ENCODE results near the gene MRPL20.
"Not testable (repeated sequence)": the region's sequence is repeated elsewhere in the genome, so short reads cannot be mapped to it uniquely, and the experiment has no call there.

The MRPL20 gene

DNA sequence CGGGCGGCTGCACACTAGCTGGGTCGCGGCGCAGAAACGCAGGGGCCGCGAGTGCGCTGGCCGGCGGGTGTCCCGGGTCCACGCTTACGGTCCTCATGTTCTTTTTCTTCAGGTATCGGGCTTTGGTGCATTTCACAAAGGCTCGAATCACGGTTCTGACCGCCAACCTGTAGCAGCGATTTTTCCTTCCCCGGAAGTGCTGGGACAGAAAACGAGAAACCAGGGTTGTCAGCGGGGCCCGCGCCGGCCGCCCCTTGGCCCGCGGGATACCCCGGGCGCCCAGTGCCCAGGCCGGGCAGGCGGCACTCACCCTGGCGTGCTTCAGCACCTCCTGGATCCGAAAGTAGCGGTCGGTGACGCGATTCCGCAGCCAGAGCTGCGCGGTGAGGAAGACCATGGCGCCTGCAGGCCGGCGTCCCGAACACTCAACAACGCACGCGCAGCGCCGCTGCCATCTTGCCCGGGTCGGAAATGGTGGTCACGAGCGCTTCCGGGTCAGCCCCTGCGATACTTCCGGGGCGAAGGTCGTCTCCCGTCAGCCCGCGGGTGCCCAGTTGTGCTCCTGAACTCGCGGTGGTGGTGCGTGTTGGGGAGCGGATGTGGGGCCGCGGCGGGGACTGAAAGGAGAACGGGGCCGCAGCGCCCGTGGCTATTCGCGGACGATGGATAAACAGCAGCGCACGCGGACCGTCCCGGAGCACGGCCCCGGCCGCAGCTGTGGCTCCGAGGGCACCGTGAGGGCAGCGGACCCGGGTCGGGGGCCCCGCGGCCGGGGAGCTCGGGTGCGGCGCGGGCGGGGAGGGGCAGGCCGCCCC is at the start of gene MRPL20:
MRPL20 (minus strand) TSS at position 473 of the 815 bp plus-strand sequence; CDS start at position 397, 76 bp downstream.
- DNase-seq: peak; percentile 94

DNA sequence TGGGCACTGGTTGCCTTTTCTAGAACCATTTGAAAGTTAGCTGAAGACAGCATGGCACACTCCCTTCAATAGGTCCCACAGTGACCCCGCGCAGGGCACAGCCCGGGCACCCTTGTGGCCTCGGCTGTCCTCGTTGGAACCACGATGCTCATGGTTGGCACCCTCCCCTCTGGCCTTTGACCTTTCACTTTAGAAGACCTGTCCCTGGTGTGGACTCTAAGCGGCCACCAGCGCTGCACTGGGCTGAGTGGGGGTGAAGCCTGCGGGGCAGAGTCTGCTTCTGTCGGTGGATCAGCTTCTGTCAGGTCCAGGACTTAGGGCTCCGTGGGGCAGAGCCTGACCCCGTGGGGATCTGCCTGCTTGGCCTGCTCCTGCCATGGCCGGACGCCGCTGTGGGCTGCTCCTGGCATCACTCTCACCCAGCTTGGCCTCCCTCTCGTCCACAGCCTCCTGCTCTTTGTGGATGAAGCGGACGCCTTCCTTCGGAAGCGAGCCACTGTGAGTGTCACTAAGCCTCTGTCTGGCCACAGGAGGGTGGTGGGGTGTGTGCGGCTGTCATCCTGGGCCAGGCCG is 49.7 kb upstream of the MRPL20 start:
- DNase-seq: not testable (repeated sequence)

DNA sequence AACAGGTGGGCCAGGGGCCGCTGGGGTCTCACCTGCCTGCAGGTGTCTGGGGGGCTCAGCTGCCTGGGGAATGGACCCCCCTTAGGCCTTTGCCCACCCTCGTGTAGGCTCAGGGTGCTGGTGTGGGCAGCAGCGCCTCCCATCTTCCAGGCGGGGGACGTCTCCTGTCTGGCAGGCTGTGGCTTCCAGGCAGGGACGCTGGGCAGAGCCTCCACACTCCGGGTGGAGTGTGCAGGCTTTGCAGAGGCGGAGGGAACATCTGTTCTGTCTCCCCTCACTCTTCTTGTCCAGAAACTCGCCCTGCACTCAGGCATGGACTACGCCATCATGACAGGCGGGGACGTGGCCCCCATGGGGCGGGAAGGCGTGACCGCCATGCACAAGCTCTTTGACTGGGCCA is 48.8 kb upstream of the MRPL20 start:
- not testable (repeated sequence) for DNase-seq

DNA sequence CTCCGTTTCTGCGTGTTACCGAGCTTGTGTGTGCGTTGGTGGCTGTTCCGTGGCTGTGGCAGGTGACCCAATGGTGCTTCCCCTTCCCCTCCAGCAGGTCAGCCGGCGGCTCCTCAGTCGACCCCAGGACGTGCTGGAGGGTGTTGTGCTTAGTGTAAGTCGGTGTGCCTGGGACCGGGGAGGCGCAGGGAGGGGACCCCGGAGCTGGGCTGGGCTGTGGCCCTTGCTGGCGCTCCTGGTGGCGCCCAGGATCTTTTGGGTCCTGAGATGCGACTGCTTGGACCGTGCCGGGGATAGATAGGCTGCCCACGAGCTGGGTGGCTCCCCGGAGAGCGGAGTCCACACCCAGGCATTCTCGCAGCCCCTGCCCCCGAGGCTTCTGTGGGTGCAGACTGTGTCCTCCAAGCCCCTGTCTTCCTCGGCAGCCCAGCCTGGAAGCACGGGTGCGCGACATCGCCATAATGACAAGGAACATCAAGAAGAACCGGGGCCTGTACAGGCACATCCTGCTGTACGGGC is 48.3 kb upstream of the MRPL20 start:
- no peak for DNase-seq

DNA sequence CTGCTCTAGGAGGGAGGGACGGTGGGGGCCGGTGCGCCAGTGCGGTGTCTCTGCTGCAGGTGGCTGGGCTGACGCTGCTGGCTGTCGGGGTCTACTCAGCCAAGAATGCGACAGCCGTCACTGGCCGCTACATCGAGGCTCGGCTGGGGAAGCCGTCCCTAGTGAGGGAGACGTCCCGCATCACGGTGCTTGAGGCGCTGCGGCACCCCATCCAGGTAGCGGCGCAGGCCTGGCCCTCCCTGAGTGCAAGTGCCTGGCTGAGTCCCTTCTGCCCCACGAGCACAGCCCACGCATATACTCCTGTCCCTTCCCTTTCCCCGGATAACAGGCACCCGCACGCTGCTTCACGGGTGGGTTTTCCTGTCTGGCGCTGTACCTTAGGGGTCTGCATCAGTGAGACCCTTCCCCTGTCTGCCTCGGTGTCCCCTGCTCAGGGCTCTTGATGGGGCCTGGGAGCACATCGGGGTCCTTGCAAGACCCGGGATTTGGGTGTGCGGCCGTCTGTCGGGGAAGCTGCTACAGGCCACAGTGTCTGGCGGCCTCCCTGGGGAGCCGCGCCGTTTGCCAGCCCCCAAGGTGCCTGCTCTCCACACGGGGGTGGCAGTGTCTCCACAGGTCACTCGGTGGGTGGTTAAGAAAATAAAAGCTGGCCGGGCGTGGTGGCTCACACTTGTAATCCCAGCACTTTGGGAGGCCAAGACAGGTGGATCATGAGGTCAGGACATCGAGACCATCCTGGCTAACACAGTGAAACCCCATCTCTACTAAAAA is 47.4 kb upstream of the MRPL20 start:
- not testable (repeated sequence) for DNase-seq

DNA sequence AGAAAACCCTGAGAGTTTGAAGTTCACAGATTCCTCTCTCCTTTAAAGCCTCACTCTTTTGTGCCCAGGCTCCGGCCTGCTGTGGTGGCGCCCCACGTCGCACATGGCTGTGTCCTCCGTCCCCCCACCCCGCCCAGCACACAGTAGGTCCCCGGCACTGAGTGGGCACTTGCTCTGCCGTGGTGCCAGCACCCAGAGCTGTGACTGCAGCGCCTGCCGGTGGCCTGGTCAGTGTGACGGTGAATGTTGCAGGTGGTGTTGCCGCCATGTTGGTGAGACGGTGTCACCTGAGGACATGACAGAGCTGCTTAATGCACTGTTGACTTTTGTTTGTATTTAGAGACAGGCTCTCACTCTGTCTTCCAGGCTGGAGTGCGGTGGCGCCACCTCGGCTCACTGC is 45.8 kb upstream of the MRPL20 start:
- no peak for DNase-seq

DNA sequence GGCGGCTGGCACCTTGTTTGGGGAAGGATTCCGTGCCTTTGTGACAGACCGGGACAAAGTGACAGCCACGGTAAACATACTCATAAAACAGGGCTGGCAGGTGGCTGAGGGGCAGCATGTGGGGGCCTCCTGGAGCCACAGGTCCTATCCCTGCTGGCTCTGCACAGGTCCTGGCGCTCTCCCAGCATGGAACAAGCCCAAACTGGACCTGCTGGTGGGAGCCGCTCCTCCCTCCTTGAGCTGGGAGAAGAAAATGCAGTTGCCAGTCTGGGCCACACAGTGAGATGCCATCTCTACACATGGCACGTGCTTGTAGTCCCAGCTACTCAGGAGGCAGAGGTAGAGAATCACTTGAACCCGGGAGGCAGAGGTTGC is 45.3 kb upstream of the MRPL20 start:
- DNase-seq: not testable (repeated sequence)

DNA sequence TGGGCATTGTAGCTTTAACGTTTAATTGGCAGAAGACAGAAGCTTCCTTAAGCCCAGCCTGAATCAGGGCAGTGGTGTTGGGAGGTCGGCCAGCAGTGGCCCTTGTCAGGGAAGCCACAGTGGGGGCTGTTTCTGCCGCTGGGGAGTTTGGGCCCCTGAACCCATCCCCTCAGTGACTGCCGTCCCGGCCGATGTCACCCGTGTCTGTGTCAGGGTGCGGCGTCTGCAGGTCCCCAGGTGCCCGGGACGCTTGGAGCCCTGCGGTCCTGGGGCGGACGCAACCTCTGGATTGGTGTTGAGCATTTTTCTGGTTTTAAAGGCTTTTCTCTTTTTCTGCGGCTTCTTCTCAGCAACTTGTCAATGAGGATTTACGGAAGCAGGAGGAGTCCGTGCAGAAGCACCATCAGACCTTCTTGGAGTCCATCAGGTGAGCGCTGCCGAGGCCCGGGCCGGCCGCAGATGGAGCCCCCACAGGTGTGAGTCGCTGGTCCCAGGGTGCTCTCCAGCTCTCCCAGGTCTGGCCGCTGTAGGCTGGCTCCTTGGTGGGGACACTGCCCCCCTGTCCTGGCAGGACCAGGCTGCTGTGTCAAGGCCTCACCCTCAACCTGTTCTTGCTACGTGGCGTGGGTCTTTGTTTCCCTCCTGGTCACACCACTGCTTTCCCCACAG is 44.7 kb upstream of the MRPL20 start:
- no peak for DNase-seq

DNA sequence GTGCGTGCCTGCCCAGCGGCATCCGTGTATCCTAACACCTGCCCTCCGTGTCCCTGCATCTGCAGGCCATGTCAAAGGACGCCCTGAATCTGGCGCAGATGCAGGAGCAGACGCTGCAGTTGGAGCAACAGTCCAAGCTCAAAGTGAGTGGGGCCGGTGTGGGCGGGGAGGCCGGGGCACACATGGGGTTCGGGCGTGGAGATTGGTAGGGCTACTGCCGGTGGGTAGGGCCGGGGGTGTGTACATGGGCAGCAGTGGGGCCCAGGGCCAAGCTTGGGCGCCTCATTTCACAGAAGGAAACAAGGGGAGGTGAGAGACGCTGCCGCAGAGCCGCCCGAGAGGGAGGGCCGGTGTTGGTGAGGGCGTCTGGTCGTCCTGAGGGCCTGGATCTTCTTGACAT is 43.5 kb upstream of the MRPL20 start:
- not testable (repeated sequence) for DNase-seq

DNA sequence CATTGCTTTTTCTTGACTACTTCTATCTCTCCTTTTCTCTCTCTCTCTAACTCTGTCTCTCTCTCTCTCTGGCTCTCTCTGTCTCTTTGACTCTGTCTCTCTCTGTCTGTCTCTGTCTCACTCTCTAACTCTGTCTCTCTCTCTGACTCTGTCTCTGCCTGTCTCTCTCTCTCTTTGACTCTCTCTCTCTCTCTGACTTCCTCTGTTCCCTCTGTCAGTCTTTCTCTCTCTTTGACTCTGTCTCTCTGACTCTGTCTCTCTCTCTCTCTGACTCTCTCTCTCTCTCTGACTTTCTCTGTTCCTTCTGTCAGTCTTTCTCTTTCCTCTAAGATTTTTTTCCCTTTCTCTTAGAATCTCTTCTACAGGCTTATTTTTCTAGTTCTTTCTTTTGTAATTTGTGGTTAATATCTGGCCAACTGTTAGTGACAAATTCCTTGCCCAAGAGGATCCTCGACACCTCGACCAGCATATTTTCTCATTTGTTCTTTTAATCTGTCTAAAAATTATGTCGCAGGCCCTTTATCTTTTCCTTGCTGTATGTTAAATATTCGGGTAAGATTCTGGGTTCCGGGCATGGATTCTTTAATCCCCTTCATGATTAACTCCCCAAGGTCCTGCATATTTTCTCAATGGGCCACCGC is 42.1 kb upstream of the MRPL20 start, which contains the start of gene ATAD3C:
ATAD3C (plus strand) TSS at position 591 of the 641 bp plus-strand sequence. CDS start 995 bp downstream, outside the sequence.
- no peak for DNase-seq

DNA sequence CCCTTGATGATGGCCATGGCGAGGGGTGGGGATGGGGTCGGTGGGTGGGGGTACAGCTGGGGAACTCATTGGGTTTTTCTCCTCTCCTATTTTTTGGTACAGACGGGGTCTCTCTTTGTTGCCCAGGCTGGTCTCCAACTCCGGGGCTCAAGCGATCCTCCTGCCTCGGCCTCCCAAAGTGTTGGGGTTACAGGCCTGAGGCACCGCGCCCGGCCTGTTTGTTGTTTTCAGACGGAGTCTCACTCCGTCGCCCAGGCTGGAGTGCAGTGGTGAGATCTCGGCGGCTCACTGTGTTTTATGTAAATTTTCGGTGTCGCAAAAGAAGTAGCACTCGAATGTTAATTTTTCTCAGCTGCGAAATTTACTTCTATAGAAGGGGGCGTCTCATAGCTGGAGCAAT is 39.5 kb upstream of the MRPL20 start:
- not testable (repeated sequence) for DNase-seq

DNA sequence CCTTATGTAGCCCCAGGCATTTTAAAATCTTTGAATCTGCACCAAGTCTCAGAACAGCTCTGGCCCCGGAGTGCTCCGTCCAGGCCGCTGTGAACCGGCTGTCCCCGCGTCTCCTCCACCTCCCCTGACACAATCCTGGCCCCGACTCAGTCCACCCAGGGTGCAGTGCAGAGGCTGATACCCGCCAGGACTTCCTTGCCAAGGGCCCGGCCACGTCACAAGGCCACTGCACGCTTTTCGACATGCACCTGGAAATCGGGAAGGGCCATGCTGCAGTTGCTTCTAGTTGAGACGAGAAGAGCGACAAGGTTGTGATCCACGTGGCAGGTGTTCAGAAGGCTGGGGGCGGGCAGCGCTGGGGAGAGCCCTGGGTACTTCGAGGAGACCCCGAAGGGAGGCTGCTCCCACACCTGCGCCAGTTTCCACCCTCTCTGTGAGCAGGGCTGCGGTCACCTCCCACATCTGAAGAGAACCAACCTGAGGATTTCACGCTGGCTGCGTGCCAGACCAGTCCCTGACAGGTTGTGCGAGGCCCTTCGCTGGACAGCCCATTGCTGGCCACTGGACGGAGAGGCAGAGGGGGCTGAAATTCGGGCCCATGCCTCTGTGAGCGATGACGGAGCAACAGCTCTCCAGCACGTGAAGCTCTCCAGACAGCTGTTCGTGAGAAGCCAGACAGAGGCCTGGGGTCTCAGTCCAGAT is 35.1 kb upstream of the MRPL20 start:
- DNase-seq: no peak

DNA sequence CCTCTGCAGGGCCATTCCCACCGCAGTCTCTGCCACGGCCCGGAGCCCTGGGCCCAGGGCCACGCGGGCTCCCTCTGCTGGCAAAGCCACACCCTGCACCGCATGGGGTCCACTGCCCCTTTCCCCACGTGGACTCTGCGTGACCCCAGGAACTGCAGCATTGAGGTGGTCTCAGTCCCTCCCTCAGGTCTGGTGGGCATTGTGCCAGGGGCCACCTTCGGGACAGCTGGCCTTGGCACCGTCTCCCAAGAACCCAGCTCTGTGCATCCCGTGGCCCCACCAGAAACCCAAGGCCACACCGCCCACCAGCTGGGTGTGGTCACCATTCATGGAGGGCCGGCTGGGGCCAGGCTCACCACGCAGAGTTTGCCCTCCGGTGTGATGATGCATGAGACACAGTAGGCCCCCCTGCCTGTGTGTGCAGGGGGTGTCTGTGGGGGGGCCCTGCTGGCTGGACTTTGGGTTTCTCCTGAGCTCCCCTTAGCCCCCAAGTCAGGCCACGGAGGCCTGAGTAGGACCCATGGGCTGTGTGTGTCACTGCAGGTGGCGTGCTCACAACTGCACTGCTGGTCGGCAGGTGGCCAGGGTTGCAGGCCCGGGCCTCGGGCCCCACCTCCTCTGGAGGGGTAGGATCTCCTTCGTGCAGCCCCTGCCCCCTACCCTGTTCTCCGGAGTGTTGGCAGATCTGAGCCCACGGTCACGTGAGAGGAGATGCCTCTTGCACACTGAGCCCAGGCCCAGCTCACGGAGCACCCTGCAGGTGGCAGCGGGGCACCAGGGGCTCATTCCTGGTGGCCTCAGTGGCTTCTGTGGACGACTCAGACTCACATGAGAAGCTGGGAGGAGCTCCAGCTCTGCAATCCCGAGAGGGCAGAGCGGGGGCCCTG is 34.2 kb upstream of the MRPL20 start:
- peak; percentile 67 for DNase-seq

DNA sequence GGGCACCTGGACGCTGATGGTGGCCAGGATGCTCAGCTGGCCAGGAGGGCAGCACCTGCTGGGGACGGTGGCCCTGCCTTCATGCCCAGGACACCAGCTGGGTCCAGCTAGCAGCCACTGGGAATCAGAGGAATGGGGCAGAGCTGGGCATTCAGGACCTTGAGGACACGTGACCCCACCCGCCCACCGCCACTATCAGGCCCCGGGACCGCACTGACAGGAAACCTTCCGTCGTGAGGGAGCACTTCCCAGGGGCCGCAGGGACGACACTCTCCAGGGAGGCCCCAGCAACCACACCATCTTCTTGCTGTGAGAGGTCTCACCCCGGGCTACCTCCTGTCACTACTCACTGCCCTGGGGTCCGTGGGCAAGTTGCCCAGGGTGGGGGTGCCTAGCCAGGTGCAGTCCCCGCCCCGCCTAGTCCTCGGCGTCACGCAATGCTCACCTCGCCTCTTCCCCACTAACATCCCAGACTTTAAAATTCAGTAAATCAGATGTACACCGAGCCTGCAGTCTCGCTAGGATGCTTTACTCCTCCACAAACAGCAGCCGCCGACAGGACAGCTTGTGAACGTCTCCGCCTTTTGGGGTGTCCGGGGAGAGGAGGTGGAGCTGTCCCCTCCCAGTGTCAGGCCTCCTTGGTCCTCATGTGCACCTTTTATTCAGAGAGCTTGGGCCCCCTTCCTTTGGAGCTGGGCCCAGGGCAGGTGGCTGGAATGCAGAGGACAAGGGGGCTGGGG is 33.3 kb upstream of the MRPL20 start:
- DNase-seq: no peak

DNA sequence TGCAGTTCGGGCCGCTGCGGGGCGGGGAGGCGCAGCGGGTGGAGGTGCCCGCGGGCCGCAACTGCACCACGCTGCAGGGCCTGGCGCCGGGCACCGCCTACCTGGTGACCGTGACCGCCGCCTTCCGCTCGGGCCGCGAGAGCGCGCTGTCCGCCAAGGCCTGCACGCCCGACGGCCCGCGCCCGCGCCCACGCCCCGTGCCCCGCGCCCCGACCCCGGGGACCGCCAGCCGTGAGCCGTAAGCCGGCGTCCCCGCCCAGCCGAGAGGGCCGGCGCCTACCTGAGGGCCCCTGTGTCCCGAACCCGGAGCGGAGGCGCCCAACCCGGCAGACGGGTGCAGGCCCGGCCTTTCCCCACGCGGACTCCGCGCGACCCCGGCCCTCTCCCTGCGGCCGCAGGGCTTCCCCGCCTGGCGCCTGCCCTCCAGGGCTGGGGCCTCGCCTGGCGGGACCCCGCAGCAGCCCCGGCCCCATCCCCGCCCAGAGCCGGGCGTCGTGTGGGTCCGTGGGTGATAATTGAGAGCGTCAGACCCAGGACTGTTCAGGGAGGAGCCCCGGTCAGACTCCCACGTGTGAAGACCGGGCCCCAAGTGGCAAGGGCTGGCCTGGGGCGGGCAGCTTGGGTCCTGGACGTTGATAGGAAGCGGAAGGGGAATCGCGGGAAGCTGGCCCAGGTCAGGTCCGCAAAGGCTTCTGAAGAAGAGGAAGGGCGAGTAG is 32.6 kb upstream of the MRPL20 start:
- no peak for DNase-seq

DNA sequence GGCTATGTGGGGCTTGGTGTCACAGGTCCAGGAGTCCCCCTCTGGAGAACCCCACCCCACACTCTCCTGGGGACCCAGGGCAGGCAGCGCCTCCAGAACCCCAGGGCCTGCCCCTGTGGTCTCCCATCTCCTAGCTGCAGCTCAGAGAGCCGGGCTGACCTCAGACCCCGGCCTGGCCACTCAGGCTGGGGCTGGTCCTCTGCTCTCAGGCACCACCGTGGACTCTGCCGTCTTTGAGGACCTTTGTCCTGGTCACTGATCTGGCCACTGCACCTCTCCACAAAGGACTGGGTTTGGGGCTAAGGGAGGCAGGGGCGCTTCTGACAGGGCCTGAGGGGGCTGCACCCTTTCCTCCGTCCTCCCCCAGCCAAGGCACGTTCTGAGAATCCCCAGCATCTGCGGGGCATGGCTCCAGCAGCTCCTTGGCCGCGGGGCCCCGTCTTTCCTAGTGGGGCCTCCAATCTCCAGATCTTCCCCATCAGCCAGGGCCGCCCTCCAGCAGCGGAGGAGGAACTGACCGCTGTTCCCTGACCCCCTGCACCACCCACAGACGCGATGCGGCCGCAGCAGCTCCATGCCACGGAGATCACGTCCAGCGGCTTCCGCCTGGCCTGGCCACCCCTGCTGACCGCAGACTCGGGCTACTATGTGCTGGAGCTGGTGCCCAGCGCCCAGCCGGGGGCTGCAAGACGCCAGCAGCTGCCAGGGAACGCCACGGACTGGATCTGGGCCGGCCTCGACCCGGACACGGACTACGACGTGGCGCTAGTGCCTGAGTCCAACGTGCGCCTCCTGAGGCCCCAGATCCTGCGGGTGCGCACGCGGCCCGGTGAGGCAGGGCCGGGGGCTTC is 31.7 kb upstream of the MRPL20 start:
- no peak for DNase-seq

DNA sequence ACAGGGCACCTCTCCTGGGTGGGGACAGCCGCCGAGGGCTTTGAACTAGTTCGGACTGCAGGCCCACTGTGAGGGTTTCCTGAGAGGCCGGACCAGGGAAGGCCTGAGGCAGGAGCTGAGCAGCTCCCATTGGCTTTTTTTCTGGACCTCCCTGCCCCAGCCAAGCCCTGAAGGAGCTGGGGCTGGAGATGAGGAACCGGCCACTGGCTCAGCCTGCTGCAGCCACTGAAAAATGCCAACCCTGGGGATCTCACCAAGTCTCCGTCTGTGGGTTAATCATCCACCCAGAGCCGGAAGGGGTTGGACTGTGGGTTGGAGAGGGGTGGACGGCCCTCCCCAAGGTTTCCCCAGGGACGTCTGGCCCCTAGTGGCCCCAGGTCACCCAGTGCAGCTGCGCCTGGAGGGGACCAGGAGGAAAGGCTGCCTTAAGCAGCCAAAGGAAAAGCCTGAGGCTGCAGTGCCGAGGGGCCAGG is 30.8 kb upstream of the MRPL20 start:
- no peak for DNase-seq
